WTC11 (cell line): ENCODE measurements around the gene SPRR1A.

ENCODE experiments used
- ATF3 ChIP-seq: sonication (generic); formaldehyde crosslinking; conservative IDR thresholded peaks from 2 replicates; pipeline ENCODE4 v1.8.1; 2022; ENCODE audit warnings: mild to moderate bottlenecking, missing genetic modification reagents
- ELF4 ChIP-seq: sonication (generic); formaldehyde crosslinking; IDR thresholded peaks from 2 replicates; pipeline ENCODE4 v1.8.1; 2022; ENCODE audit warnings: low read depth, mild to moderate bottlenecking, moderate library complexity, missing genetic modification reagents
- FOXK1 ChIP-seq: sonication (generic); formaldehyde crosslinking; IDR thresholded peaks from 2 replicates; pipeline ENCODE4 v1.8.0; 2022; ENCODE audit warnings: mild to moderate bottlenecking, moderate library complexity, missing genetic modification reagents
- USF2 ChIP-seq: sonication (generic); formaldehyde crosslinking; IDR thresholded peaks from 2 replicates; pipeline ENCODE4 v1.8.1; 2023; ENCODE audit warnings: mild to moderate bottlenecking, missing genetic modification reagents, moderate library complexity
- ZNF423 ChIP-seq: fragments of 250-450 bp; sonication (Bioruptor Pico); IDR thresholded peaks from 2 replicates; pipeline ENCODE4 v2.1.2; 2022; ENCODE audit warnings: mild to moderate bottlenecking, moderate library complexity
- TF ChIP-seq, protein P1 (sequence below): fragments of 200-600 bp; IDR thresholded peaks from 2 replicates; pipeline ENCODE4 v1.8.0; 2022; ENCODE audit warnings: antibody characterized with exemption
- TF ChIP-seq, protein P2 (sequence below): sonication (generic); formaldehyde crosslinking; IDR thresholded peaks from 2 replicates; pipeline ENCODE4 v1.8.0; 2023; ENCODE audit warnings: mild to moderate bottlenecking, missing genetic modification reagents
- TF ChIP-seq, protein P3 (sequence below): sonication (generic); formaldehyde crosslinking; IDR thresholded peaks from 2 replicates; pipeline ENCODE4 v1.8.0; 2022; ENCODE audit warnings: mild to moderate bottlenecking, missing genetic modification reagents
- TF ChIP-seq, protein P4 (sequence below): sonication (generic); formaldehyde crosslinking; IDR thresholded peaks from 2 replicates; pipeline ENCODE4 v1.8.1; 2022; ENCODE audit warnings: low read depth, mild to moderate bottlenecking, moderate library complexity, missing genetic modification reagents, borderline replicate concordance

GRCh38 chr1:152995842-152996241 is 12.0 kb downstream of the SPRR1A start:
- TF ChIP-seq, protein P1, sequence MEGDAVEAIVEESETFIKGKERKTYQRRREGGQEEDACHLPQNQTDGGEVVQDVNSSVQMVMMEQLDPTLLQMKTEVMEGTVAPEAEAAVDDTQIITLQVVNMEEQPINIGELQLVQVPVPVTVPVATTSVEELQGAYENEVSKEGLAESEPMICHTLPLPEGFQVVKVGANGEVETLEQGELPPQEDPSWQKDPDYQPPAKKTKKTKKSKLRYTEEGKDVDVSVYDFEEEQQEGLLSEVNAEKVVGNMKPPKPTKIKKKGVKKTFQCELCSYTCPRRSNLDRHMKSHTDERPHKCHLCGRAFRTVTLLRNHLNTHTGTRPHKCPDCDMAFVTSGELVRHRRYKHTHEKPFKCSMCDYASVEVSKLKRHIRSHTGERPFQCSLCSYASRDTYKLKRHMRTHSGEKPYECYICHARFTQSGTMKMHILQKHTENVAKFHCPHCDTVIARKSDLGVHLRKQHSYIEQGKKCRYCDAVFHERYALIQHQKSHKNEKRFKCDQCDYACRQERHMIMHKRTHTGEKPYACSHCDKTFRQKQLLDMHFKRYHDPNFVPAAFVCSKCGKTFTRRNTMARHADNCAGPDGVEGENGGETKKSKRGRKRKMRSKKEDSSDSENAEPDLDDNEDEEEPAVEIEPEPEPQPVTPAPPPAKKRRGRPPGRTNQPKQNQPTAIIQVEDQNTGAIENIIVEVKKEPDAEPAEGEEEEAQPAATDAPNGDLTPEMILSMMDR = no peak
- TF ChIP-seq, protein P2, sequence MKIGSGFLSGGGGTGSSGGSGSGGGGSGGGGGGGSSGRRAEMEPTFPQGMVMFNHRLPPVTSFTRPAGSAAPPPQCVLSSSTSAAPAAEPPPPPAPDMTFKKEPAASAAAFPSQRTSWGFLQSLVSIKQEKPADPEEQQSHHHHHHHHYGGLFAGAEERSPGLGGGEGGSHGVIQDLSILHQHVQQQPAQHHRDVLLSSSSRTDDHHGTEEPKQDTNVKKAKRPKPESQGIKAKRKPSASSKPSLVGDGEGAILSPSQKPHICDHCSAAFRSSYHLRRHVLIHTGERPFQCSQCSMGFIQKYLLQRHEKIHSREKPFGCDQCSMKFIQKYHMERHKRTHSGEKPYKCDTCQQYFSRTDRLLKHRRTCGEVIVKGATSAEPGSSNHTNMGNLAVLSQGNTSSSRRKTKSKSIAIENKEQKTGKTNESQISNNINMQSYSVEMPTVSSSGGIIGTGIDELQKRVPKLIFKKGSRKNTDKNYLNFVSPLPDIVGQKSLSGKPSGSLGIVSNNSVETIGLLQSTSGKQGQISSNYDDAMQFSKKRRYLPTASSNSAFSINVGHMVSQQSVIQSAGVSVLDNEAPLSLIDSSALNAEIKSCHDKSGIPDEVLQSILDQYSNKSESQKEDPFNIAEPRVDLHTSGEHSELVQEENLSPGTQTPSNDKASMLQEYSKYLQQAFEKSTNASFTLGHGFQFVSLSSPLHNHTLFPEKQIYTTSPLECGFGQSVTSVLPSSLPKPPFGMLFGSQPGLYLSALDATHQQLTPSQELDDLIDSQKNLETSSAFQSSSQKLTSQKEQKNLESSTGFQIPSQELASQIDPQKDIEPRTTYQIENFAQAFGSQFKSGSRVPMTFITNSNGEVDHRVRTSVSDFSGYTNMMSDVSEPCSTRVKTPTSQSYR = no peak
- TF ChIP-seq, protein P3, sequence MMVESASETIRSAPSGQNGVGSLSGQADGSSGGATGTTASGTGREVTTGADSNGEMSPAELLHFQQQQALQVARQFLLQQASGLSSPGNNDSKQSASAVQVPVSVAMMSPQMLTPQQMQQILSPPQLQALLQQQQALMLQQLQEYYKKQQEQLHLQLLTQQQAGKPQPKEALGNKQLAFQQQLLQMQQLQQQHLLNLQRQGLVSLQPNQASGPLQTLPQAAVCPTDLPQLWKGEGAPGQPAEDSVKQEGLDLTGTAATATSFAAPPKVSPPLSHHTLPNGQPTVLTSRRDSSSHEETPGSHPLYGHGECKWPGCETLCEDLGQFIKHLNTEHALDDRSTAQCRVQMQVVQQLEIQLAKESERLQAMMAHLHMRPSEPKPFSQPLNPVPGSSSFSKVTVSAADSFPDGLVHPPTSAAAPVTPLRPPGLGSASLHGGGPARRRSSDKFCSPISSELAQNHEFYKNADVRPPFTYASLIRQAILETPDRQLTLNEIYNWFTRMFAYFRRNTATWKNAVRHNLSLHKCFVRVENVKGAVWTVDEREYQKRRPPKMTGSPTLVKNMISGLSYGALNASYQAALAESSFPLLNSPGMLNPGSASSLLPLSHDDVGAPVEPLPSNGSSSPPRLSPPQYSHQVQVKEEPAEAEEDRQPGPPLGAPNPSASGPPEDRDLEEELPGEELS (CRISPR knock-in tag) = no peak
- TF ChIP-seq, protein P4, sequence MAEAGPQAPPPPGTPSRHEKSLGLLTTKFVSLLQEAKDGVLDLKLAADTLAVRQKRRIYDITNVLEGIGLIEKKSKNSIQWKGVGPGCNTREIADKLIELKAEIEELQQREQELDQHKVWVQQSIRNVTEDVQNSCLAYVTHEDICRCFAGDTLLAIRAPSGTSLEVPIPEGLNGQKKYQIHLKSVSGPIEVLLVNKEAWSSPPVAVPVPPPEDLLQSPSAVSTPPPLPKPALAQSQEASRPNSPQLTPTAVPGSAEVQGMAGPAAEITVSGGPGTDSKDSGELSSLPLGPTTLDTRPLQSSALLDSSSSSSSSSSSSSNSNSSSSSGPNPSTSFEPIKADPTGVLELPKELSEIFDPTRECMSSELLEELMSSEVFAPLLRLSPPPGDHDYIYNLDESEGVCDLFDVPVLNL = no peak
- TF ChIP-seq ZNF423 (CRISPR knock-in tag) (no peak), ELF4 (CRISPR knock-in tag) (no peak), USF2 (CRISPR knock-in tag) (no peak), FOXK1 (no peak), ATF3 (CRISPR knock-in tag) (no peak)
